T-helper 17 cell (primary cell): ENCODE data around the gene C5orf24. TPM values are rescaled to one million over a fixed set of nuclear protein-coding genes. Genes with fewer than 3 reads are reported as not detected.
"Not testable (repeated sequence)": the region's sequence is repeated elsewhere in the genome, so short reads cannot be mapped to it uniquely, and the experiment has no call there.

ENCODE experiments used
- ATAC-seq: fragments of 150-1000 bp; cut with Tn5 transposase; 2 replicates; pipeline ENCODE4 v1.10.0; 2021; ENCODE audit warnings: mild to moderate bottlenecking, moderate library complexity
- DNase-seq, 3 donors: peaks; one replicate each; pipeline versions ENCODE4 v3.0.0 to v3.0.0-alpha.2; 2020 to 2021
- H3K9me3 ChIP-seq: one replicate; pipeline ENCODE4 v1.7.0; 2013; ENCODE audit warnings: low read length, mild to moderate bottlenecking; ENCODE audit not compliant: control insufficient read depth, poor library complexity, severe bottlenecking
- H3K27ac Mint-ChIP-seq: one replicate; pipeline ENCODE4 v1.8.0; 2022; ENCODE audit warnings: mild to moderate bottlenecking, moderate library complexity, mixed read lengths
- H3K27me3 Mint-ChIP-seq: one replicate; pipeline ENCODE4 v1.8.0; 2022; ENCODE audit warnings: mixed read lengths
- H3K36me3 Mint-ChIP-seq: one replicate; pipeline ENCODE4 v1.8.0; 2022; ENCODE audit warnings: low read depth, mixed read lengths
- H3K4me1 Mint-ChIP-seq: one replicate; pipeline ENCODE4 v1.8.0; 2022; ENCODE audit warnings: mild to moderate bottlenecking, mixed read lengths
- H3K4me3 Mint-ChIP-seq: one replicate; pipeline ENCODE4 v1.8.0; 2022; ENCODE audit warnings: mild to moderate bottlenecking, moderate library complexity, mixed read lengths
- total RNA-seq, 4 donors: library from RNA in 2 of 4; stranded (reverse) in 2 of 4; gene quantifications; one replicate each; pipeline ENCODE4 v1.2.3 and lab custom pipeline; 2022 to 2026

Gene C5orf24
- total RNA-seq, 2 donors from 2014 or later, result 23.9 to 29.5 TPM

GRCh38 chr5:134837530-134838181 is 8.1 kb upstream of the C5orf24 start:
- no peaks in the 10 kb centered on the region for H3K9me3 ChIP-seq
- H3K27me3 Mint-ChIP-seq, result no peaks in the 10 kb centered on the region
- H3K4me1 Mint-ChIP-seq, result peaks cover 2% of the 10 kb centered on the region
- DNase-seq (no peak), ATAC-seq (no peak)
- no peaks in the 10 kb centered on the region for H3K36me3 Mint-ChIP-seq
- no peak overlapping the region for H3K27ac Mint-ChIP-seq
- H3K4me3 Mint-ChIP-seq, result no peak overlapping the region

GRCh38 chr5:134838361-134838760 is 7.4 kb upstream of the C5orf24 start:
- not testable (repeated sequence) for H3K27me3 Mint-ChIP-seq, H3K9me3 ChIP-seq, H3K27ac Mint-ChIP-seq, ATAC-seq, H3K4me3 Mint-ChIP-seq, H3K4me1 Mint-ChIP-seq, DNase-seq, H3K36me3 Mint-ChIP-seq

GRCh38 chr5:134840811-134841210 is 5.0 kb upstream of the C5orf24 start:
- no peak overlapping the region for H3K4me3 Mint-ChIP-seq
- ATAC-seq (no peak), DNase-seq (no peak)
- no peak overlapping the region for H3K27ac Mint-ChIP-seq
- peaks cover 8% of the 10 kb centered on the region for H3K4me1 Mint-ChIP-seq
- no peaks in the 10 kb centered on the region for H3K27me3 Mint-ChIP-seq
- H3K36me3 Mint-ChIP-seq, result no peaks in the 10 kb centered on the region
- H3K9me3 ChIP-seq, result no peaks in the 10 kb centered on the region

- Mint-ChIP-seq H3K27me3 (no peaks in the 10 kb centered on the region), H3K27ac (peak overlapping the region; percentile 95), H3K4me3 (no peak overlapping the region), H3K36me3 (no peaks in the 10 kb centered on the region), H3K4me1 (peaks cover 16% of the 10 kb centered on the region)
- no peaks in the 10 kb centered on the region for H3K9me3 ChIP-seq
- DNase-seq, result no peak
- no peak for ATAC-seq
These were observed 1.5 kb upstream of the C5orf24 start for GRCh38 chr5:134844252-134844651.

- ATAC-seq, result no peak
These were observed 375 bp upstream of the C5orf24 start for GRCh38 chr5:134845335-134845851.

GRCh38 chr5:134846641-134846960 is 833 bp downstream of the C5orf24 start:
- H3K4me1 Mint-ChIP-seq, result peaks cover 19% of the 10 kb centered on the region
- H3K27me3 Mint-ChIP-seq, result no peaks in the 10 kb centered on the region
- no peak for DNase-seq
- no peaks in the 10 kb centered on the region for H3K36me3 Mint-ChIP-seq
- H3K27ac Mint-ChIP-seq, result peak overlapping the region; percentile 95
- ATAC-seq, result peak; percentile 7
- no peaks in the 10 kb centered on the region for H3K9me3 ChIP-seq
- H3K4me3 Mint-ChIP-seq, result peak overlapping the region; percentile 91

More at GRCh38 chr5:134845335-134845851, 375 bp upstream of the C5orf24 start:
- H3K27ac Mint-ChIP-seq, result peak overlapping the region; percentile 95
- no peaks in the 10 kb centered on the region for H3K27me3 Mint-ChIP-seq
- DNase-seq, result no peak
- H3K36me3 Mint-ChIP-seq, result no peaks in the 10 kb centered on the region
- no peaks in the 10 kb centered on the region for H3K9me3 ChIP-seq
- peak overlapping the region; percentile 91 for H3K4me3 Mint-ChIP-seq
- H3K4me1 Mint-ChIP-seq, result peaks cover 19% of the 10 kb centered on the region

GRCh38 chr5:134849434-134849933 is 3.7 kb downstream of the C5orf24 start:
- DNase-seq, H3K9me3 ChIP-seq, H3K27me3 Mint-ChIP-seq, ATAC-seq, H3K36me3 Mint-ChIP-seq: not testable (repeated sequence)
- H3K27ac Mint-ChIP-seq, result peak overlapping the region; percentile 71
- peaks cover 19% of the 10 kb centered on the region for H3K4me1 Mint-ChIP-seq
- peak overlapping the region; percentile 45 for H3K4me3 Mint-ChIP-seq

GRCh38 chr5:134851307-134851923 is 5.6 kb downstream of the C5orf24 start:
- H3K4me3 Mint-ChIP-seq, result peak overlapping the region; percentile 12
- DNase-seq (no peak), ATAC-seq (no peak)
- peak overlapping the region; percentile 29 for H3K27ac Mint-ChIP-seq
- H3K36me3 Mint-ChIP-seq, result no peaks in the 10 kb centered on the region
- H3K27me3 Mint-ChIP-seq, result no peaks in the 10 kb centered on the region
- H3K9me3 ChIP-seq, result no peaks in the 10 kb centered on the region
- peaks cover 17% of the 10 kb centered on the region for H3K4me1 Mint-ChIP-seq

GRCh38 chr5:134856465-134856864 is 10.7 kb downstream of the C5orf24 start:
- H3K36me3 Mint-ChIP-seq, H3K27me3 Mint-ChIP-seq: not testable (repeated sequence)

GRCh38 chr5:134857401-134857800 is 11.6 kb downstream of the C5orf24 start:
- Mint-ChIP-seq H3K36me3 (peaks cover 2% of the 10 kb centered on the region), H3K4me3 (no peak overlapping the region), H3K27me3 (no peaks in the 10 kb centered on the region), H3K4me1 (peaks cover 8% of the 10 kb centered on the region), H3K27ac (peak overlapping the region; percentile 61)
- ATAC-seq, result no peak
- no peak for DNase-seq
- H3K9me3 ChIP-seq, result no peaks in the 10 kb centered on the region

More at GRCh38 chr5:134856465-134856864, 10.7 kb downstream of the C5orf24 start:
- not testable (repeated sequence) for ATAC-seq, H3K9me3 ChIP-seq, DNase-seq, H3K4me3 Mint-ChIP-seq, H3K4me1 Mint-ChIP-seq, H3K27ac Mint-ChIP-seq

GRCh38 chr5:134864707-134865106 is 18.9 kb downstream of the C5orf24 start:
- Mint-ChIP-seq H3K36me3 (no peaks in the 10 kb centered on the region), H3K4me1 (no peaks in the 10 kb centered on the region)
- ATAC-seq, result no peak

GRCh38 chr5:134873494-134873893 is 27.7 kb downstream of the C5orf24 start:
- Mint-ChIP-seq H3K27ac (peak overlapping the region; percentile 93), H3K36me3 (peaks cover 4% of the 10 kb centered on the region), H3K27me3 (no peaks in the 10 kb centered on the region), H3K4me3 (peak overlapping the region; percentile 95), H3K4me1 (peaks cover 28% of the 10 kb centered on the region)
- no peaks in the 10 kb centered on the region for H3K9me3 ChIP-seq
- DNase-seq, result no peak
- ATAC-seq, result no peak

More at GRCh38 chr5:134864707-134865106, 18.9 kb downstream of the C5orf24 start:
- no peaks in the 10 kb centered on the region for H3K9me3 ChIP-seq
- no peak overlapping the region for H3K27ac Mint-ChIP-seq
- no peaks in the 10 kb centered on the region for H3K27me3 Mint-ChIP-seq
- no peak overlapping the region for H3K4me3 Mint-ChIP-seq
- DNase-seq, result no peak

GRCh38 chr5:134873987-134874830 is 28.4 kb downstream of the C5orf24 start, which contains the start of gene TXNDC15:
TXNDC15 (plus strand) TSS chr5:134874371; CDS start chr5:134874428, 57 bp downstream.
- H3K27me3 Mint-ChIP-seq, result no peaks in the 10 kb centered on the region
- peak within 1 kb of the TSS; percentile 93 for H3K27ac Mint-ChIP-seq
- peaks cover 31% of the 10 kb centered on the region for H3K4me1 Mint-ChIP-seq
- no peaks in the 10 kb centered on the region for H3K9me3 ChIP-seq
- H3K4me3 Mint-ChIP-seq, result peak within 1 kb of the TSS; percentile 95
- peak; percentile 71 to 73 (median 71) for DNase-seq
- ATAC-seq, result peak; percentile 95
- peaks cover 4% of the 10 kb centered on the region for H3K36me3 Mint-ChIP-seq
